ENCODE measurements around the gene CLK1.

CLK1 gene

GRCh38 chr2:200811333-200812121 lies 52.9 kb downstream of the CLK1 start, which contains the start of gene BZW1:
Gene BZW1 (plus strand): TSS chr2:200811910. CDS start chr2:200813218, 1,308 bp downstream.
- peak; percentile 94 for DNase-seq (ENCODE audit: low spot score)

DNA sequence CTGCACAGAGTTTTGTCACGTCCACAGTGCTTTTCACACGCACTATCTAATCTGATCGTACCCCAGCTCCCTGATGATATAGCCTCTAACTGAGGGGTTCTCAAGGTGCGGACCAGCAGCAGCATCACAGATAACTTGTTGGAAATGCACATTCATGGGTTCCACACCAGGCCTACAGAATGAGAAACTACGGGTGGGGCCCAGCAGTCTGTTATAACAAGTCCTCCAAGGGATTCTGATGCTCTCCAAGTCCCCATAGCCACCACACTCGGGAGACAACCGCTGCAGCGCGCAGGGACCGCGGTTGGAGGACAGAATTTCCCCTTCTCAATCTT lies 53.5 kb downstream of the CLK1 start:
- no peak for DNase-seq (ENCODE audit: low spot score)

DNA sequence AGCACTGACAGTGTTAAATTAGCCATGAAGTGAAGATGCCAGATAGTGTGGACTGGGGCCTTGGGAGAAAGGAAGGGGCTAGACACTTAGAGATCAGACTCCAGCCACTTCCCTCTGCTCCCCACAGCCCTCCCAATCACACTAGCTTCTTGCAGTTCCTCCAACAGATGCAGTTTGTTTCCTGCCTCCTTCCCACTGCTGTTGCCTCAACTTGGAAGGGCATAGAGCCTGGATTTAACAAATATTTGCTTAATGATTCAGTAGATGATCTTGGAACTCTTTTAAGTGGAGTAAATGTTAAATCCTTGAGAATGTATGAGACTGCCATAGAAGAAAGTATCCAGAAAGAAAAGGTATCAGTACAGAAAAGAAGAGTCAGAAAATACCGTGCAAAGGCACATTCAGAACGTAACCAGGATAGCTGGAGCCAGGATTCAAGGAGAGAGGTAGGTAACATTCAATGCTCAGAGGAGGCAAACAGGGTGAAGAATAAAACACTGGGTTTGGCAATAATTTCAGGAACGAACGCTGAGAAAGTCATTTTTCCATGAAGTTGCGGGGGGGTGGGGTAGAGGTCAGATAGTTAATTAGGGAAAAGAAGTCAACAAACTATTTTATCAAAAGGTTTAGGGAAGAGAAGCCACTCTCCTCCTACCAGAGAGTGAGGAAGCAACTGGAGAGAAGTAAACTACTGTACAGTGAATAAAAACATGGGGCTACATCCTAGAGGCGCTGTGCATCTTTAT lies 54.0 kb downstream of the CLK1 start:
- no peak for DNase-seq (ENCODE audit: low spot score)

DNA sequence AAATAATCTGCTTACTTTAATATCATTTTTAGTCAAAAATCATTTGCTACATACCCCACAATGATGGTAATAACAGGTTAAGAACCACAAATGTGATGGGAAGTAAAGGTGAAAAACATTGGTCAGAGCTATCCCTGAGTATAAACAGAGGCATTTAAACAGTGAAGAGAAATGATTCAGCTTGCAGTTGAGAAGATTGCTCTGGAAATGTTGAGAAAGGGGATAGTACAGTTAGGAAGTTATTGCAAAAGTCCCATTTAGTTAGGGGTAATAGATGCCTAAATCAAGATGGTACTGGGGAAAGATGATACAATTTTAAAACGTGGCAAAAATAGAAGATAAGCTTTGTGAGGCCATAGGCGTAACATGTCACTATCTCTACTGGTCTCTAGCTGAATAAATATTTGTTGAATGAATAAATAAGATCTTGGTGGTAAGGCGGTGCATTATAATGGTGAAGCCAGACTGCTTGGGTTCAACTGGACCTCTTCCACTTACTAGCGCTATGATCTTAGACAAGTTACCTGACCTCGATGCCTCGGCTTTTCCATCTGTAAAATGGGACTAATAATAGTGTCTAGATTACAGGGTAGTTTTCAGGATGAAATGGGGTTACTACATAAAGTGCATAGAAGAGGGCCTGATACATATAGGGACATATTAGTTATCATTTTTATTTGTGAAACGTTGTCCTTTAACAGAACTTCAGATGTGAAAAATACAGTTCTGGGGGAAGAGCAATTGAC lies 54.8 kb downstream of the CLK1 start:
- DNase-seq (ENCODE audit: low spot score): no peak

All from SW480 (cell line).